ENCODE measurements around the gene MIB2.

MIB2 gene

DNA sequence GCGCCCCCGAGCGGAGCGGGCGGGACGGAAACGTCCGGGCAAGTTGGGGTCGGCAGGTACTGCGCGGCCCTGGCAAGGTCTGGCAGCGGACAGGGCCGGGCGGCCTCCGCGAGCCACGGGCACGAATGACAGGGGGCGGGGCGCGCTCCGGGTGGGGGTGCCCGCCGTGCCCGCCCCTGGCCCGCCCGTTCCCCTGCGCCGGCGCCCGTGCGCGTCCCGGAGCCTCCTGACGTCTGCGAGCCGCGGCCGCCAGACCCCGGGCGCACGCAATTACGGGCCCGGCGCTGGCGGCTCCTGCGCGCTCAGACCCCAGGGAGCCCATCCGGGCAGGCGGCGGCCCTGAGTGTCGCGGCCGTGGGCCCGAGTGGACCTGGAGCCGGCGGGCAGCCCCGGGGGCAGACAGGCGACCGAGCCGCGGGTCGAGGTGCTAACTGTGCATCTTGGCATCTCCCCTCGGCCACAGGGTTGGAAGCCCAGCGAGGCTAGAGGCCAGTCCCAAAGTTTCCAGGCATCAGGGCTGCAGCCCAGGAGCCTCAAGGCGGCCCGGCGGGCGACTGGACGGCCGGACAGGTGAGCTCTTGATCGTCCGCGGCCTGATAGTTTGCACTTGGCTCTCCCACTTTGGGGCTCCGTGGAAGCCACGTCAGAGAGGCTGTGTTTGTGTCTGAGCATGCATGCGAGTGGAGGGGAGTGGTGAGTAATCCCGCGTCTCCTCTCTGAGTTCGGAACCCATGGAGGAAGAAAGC, 918 bp downstream of the MIB2 start:
- DNase-seq, result no peak

- DNase-seq, result no peak
These were observed 1.5 kb downstream of the MIB2 start for GRCh38 chr1:1616838-1617237.

DNA sequence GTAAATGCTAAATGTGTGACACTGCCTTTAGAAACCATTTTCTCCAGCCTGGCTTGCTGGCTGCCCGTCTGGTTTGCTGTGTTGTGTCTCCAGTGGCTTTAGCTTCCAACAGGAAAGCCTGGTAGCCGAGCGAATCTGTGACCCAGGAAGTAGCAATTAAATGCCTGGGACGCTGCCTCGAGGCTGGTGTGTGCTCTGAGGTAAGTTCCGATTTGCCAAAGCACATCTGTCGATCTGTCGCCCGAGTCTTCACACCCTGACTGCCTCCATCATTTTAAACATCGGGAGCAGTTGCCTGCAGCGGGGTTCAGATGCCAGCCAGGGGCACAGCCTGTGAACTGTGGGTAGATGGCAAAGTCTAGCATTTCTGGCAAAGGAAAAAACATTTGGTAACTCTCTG, 2.2 kb downstream of the MIB2 start:
- DNase-seq, result no peak

- no peak for DNase-seq
These were observed 2.6 kb downstream of the MIB2 start for GRCh38 chr1:1617925-1618324.

DNA sequence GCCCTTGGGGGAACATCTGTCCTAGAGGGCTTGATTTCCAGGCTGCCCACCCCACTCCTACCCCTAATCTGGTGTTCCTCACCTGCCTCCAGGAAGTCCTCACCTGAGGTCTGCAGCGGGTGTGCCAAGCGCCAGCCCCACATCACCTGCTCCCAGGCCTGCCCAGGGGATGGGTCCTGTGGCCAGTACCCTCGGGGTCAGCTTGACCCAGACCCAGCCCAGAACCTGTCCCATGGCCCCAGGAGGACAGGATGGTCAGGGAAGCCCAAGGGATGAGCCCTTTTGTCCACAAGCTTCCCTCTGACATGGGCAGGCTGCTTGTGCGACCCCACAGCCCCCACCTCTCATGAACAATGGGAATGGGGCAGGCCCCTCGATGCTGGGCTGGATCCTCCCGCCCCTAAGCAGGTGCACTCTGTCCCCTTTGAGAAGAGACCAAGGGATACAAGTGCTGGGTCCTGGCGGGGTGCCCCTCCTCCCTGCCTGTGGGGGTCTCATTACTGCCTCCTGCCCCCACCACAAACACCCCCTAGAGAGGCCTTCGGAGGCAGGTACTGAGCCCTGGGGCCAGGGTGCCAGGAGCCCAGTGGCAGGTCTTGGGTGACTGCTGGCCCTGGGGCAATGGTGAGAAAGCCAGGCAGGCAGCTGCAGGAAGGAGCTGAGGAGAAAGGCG, 3.2 kb downstream of the MIB2 start:
- no peak for DNase-seq

- DNase-seq, result no peak
These were observed 4.6 kb downstream of the MIB2 start for GRCh38 chr1:1619917-1620361.

- DNase-seq, result no peak
These were observed 5.3 kb downstream of the MIB2 start for GRCh38 chr1:1620433-1621139.

- DNase-seq, result no peak
These were observed 6.1 kb downstream of the MIB2 start for GRCh38 chr1:1621173-1622009.

- DNase-seq, result no peak
These were observed 6.9 kb downstream of the MIB2 start for GRCh38 chr1:1622010-1622787.

GRCh38 chr1:1622788-1623094, 7.4 kb downstream of the MIB2 start:
- no peak for DNase-seq

DNA sequence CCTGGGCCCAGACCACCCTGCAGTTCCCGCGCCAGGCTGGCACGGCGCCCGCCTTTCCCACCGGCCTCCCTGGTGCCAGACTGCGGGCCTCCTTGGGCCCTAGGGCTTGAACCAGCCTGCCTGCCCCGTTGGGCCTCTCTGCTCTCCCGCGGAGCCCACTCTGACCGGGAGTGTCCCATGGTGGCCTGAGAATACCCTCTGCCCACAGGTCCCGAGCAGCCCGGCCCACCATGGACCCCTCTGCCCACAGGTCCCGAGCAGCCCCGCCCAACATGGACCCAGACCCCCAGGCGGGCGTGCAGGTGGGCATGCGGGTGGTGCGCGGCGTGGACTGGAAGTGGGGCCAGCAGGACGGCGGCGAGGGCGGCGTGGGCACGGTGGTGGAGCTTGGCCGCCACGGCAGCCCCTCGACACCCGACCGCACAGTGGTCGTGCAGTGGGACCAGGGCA, 7.9 kb downstream of the MIB2 start:
- no peak for DNase-seq

- DNase-seq, result no peak
These were observed 8.5 kb downstream of the MIB2 start for GRCh38 chr1:1623631-1624442.

DNA sequence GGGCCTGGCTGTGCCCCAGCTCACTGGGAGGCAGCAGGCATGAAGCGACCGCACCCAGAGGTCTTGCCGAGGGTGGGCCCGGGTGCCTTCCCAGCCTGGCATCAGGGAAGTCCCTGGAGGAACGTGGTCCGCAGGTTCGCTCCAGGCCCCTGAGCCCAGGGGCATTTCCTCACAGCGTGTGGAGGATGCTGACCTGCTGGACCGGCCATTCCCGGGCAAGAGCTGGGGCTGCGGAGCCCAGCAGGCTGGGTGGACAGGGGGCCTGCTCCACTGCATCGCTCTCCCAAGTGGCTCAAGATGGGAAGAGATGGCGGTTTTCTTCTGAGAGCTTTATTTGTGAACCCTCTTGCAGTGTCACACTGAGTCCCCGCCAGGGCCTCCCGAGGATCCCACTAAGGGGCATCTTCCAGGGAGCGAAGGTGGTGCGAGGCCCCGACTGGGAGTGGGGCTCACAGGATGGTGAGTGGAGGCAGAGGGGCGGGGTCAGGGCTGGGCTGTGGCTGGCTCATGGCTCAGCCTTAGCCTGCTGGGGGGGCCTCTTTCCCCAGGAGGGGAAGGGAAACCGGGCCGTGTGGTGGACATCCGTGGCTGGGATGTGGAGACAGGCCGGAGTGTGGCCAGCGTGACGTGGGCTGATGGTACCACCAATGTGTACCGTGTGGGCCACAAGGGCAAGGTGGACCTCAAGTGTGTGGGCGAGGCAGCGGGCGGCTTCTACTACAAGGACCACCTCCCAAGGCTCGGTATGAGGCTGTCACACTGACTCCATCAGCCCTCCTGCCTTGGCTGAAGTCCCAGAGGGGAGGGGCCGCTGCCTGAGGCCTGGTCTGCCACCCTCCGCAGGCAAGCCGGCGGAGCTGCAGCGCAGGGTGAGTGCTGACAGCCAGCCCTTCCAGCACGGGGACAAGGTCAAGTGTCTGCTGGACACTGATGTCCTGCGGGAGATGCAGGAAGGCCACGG, 9.4 kb downstream of the MIB2 start:
- DNase-seq, result no peak

DNA sequence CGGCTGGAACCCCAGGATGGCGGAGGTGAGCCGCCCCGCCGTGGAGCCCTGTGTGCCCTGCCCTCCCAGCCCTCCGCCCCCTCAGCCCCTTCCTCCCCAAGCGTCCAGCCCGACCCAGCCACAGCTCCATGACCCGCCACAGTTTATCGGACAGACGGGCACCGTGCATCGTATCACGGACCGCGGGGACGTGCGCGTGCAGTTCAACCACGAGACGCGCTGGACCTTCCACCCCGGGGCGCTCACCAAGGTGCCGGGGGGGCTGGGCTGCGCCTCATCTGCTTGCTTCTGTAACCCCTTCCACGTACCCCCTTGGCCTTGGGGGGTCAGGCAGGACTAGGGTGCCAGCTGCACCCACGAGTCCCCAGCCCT, 10.1 kb downstream of the MIB2 start:
- no peak for DNase-seq

- no peak for DNase-seq
These were observed 10.5 kb downstream of the MIB2 start for GRCh38 chr1:1625824-1626206.

GRCh38 chr1:1626207-1627141, 11.2 kb downstream of the MIB2 start:
- no peak for DNase-seq

DNA sequence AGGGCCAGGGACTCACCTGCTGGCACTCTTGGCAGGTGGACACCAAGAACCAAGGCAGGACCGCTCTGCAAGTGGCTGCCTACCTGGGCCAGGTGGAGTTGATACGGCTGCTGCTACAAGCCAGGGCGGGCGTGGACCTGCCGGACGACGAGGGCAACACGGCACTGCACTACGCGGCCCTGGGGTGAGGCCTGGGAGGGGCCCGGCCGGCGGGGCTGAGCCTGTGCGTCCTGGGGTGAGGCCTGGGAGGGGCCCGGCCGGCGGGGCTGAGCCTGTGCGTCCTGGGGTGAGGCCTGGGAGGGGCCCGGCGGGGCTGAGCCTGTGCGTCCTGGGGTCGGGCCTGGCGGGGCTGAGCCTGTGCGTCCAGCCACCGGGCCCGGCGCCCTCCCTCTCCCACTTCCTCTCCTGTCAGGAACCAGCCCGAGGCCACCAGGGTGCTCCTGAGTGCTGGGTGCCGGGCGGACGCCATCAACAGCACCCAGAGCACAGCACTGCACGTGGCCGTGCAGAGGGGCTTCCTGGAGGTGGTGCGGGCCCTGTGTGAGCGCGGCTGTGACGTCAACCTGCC, 12.0 kb downstream of the MIB2 start:
- DNase-seq, result no peak

- no peak for DNase-seq
These were observed 12.8 kb downstream of the MIB2 start for GRCh38 chr1:1627829-1628753.
